Smooth muscle cell (in vitro differentiated cells): ENCODE data around the gene SCARB1. TPM values are rescaled to one million over a fixed set of nuclear protein-coding genes. Genes with fewer than 3 reads are reported as not detected.

Experiments used
- DNase-seq: peaks from one replicate; lab custom pipeline; 2025; ENCODE audit not compliant: unreplicated experiment; lab: John Stamatoyannopoulos, UW
- H2AFZ ChIP-seq: fragments of 200-600 bp; sonication (generic); 2 replicates; pipeline ENCODE4 v1.6.0; 2016; ENCODE audit warnings: antibody characterized with exemption, low read depth, mild to moderate bottlenecking
- H3F3A ChIP-seq: fragments of 200-600 bp; sonication (generic); 2 replicates; pipeline ENCODE4 v1.6.0; 2017; ENCODE audit warnings: antibody characterized with exemption, low read depth
- H3K27ac ChIP-seq: fragments of 200-600 bp; sonication (generic); 2 replicates; pipeline ENCODE4 v1.5.1; 2016; ENCODE audit warnings: low read depth, mild to moderate bottlenecking
- H3K27me3 ChIP-seq: fragments of 200-600 bp; sonication (generic); 2 replicates; pipeline ENCODE4 v1.6.1; 2016; ENCODE audit warnings: low read depth, mild to moderate bottlenecking
- H3K36me3 ChIP-seq: fragments of 200-600 bp; sonication (generic); 2 replicates; pipeline ENCODE4 v1.5.1; 2016; ENCODE audit warnings: low read depth
- H3K4me1 ChIP-seq: fragments of 200-600 bp; sonication (generic); 2 replicates; pipeline ENCODE4 v1.5.1; 2016; ENCODE audit warnings: low read depth
- H3K4me2 ChIP-seq: fragments of 200-600 bp; sonication (generic); 2 replicates; pipeline ENCODE4 v1.6.0; 2016; ENCODE audit warnings: mild to moderate bottlenecking
- H3K4me3 ChIP-seq: fragments of 200-600 bp; sonication (generic); 2 replicates; pipeline ENCODE4 v1.5.1; 2016; ENCODE audit warnings: mild to moderate bottlenecking
- H3K79me2 ChIP-seq: fragments of 200-600 bp; sonication (generic); 2 replicates; pipeline ENCODE4 v1.6.0; 2016; ENCODE audit warnings: low read depth, mild to moderate bottlenecking
- H3K9ac ChIP-seq: fragments of 200-600 bp; sonication (generic); 2 replicates; pipeline ENCODE4 v1.6.0; 2016; ENCODE audit warnings: low read depth
- H3K9me3 ChIP-seq: fragments of 200-600 bp; sonication (generic); replicated peaks from 2 replicates; pipeline ENCODE4 v1.5.1; 2016; ENCODE audit warnings: low read depth
- H4K20me1 ChIP-seq: fragments of 200-600 bp; sonication (generic); 2 replicates; pipeline ENCODE4 v1.6.0; 2016; ENCODE audit warnings: low read depth
- CTCF ChIP-seq: fragments of 200-600 bp; sonication (generic); IDR thresholded peaks from 2 replicates; pipeline ENCODE4 v1.5.1; 2017; ENCODE audit warnings: borderline replicate concordance, mild to moderate bottlenecking, antibody characterized with exemption; ENCODE audit not compliant: insufficient read depth, poor library complexity, severe bottlenecking
- WGBS: methylation state at CpG from one replicate; pipeline ENCODE4 v1.1.7; 2016; ENCODE audit warnings: low lambda C conversion rate; 5-methylcytosine and 5-hydroxymethylcytosine counted together
- polyA plus RNA-seq: library from polyadenylated mRNA; unstranded; fragments of >200 nt; fragmentation: Nextera tagmentation; extraction: Ambion mirVana; gene quantifications from 2 replicates; pipeline ENCODE4 v1.2.1, GENCODE V29; 2016
- total RNA-seq: library from RNA; depleted of rRNA; stranded (reverse); fragments of >200 nt; gene quantifications from 2 replicates; pipeline ENCODE4 v1.2.3, GENCODE V29; 2014

The SCARB1 gene
- total and polyA plus RNA-seq, 2 experiments from 2014 or later, result 6.8 to 10.1 TPM

GRCh38 chr12:124829008-124829707, 34.5 kb downstream of the SCARB1 start:
- no peak overlapping the region for H3K4me3 ChIP-seq
- H3K4me2 ChIP-seq, result no peak overlapping the region
- no peaks in the 10 kb centered on the region for H3F3A ChIP-seq
- no peak for TF ChIP-seq CTCF
- H3K36me3 ChIP-seq, result no peaks in the 10 kb centered on the region
- no peak for DNase-seq
- H4K20me1 ChIP-seq, result no peaks in the 10 kb centered on the region
- no peaks in the 10 kb centered on the region for H3K27me3 ChIP-seq
- H3K9ac ChIP-seq, result no peak overlapping the region
- 69% methylated on average over 9 of the region's 9 CpGs for WGBS
- peaks cover 8% of the 10 kb centered on the region for H3K4me1 ChIP-seq
- H3K79me2 ChIP-seq, result no peaks in the 10 kb centered on the region
- H3K27ac ChIP-seq, result peak overlapping the region; percentile 53
- no peak overlapping the region for H2AFZ ChIP-seq
- H3K9me3 ChIP-seq, result no peaks in the 10 kb centered on the region

- Histone ChIP-seq H3K4me3 (no peak overlapping the region), H3K9me3 (no peaks in the 10 kb centered on the region), H2AFZ (no peak overlapping the region), H3K79me2 (no peaks in the 10 kb centered on the region), H3K9ac (no peak overlapping the region), H3K27me3 (no peaks in the 10 kb centered on the region), H3K27ac (peak overlapping the region; percentile 53), H4K20me1 (no peaks in the 10 kb centered on the region), H3K4me1 (peaks cover 1% of the 10 kb centered on the region), H3K36me3 (no peaks in the 10 kb centered on the region), H3F3A (no peaks in the 10 kb centered on the region), H3K4me2 (no peak overlapping the region)
- DNase-seq, result no peak
- WGBS, result 71% methylated on average over 18 of the region's 18 CpGs
- TF ChIP-seq CTCF, result no peak
These were observed 35.2 kb downstream of the SCARB1 start for GRCh38 chr12:124828264-124829007.

- DNase-seq, result no peak
- no peak overlapping the region for H2AFZ ChIP-seq
- no peak overlapping the region for H3K9ac ChIP-seq
- H3K27ac ChIP-seq, result peak overlapping the region; percentile 53
- H3K9me3 ChIP-seq, result no peaks in the 10 kb centered on the region
- no peak overlapping the region for H3K4me3 ChIP-seq
- H3K36me3 ChIP-seq, result no peaks in the 10 kb centered on the region
- TF ChIP-seq CTCF, result no peak
- no peaks in the 10 kb centered on the region for H3K79me2 ChIP-seq
- no peaks in the 10 kb centered on the region for H3F3A ChIP-seq
- WGBS, result 78% methylated on average over 15 of the region's 15 CpGs
- no peaks in the 10 kb centered on the region for H3K4me1 ChIP-seq
- H3K27me3 ChIP-seq, result no peaks in the 10 kb centered on the region
- no peaks in the 10 kb centered on the region for H4K20me1 ChIP-seq
- no peak overlapping the region for H3K4me2 ChIP-seq
These were observed 36.0 kb downstream of the SCARB1 start for GRCh38 chr12:124827588-124828184.
